Middle frontal gyrus (tissue), 1 donor: ENCODE results near the gene EXOSC9.
"Not testable (repeated sequence)": the region's sequence is repeated elsewhere in the genome, so short reads cannot be mapped to it uniquely, and the experiment has no call there.

ENCODE experiments used
- DNase-seq: peaks from one replicate; pipeline ENCODE4 v3.0.0-alpha.2; 2015; ENCODE audit warnings: low spot score; ENCODE audit errors: extremely low spot score

EXOSC9 gene

GRCh38 chr4:121800961-121801714 is at the start of gene EXOSC9:
TSS of gene EXOSC9 (plus strand) at chr4:121801323. CDS start at chr4:121801425, 102 bp downstream.
- DNase-seq: peak; percentile 88

- DNase-seq: not testable (repeated sequence)
Observed at GRCh38 chr4:121752142-121752541, 49.0 kb upstream of the EXOSC9 start.

- no peak for DNase-seq
Observed at GRCh38 chr4:121758925-121759568, 42.1 kb upstream of the EXOSC9 start.

GRCh38 chr4:121760205-121760604 is 40.9 kb upstream of the EXOSC9 start:
- no peak for DNase-seq

- DNase-seq: no peak
Observed at GRCh38 chr4:121764303-121764701, 36.8 kb upstream of the EXOSC9 start.

- DNase-seq: no peak
Observed at GRCh38 chr4:121764702-121765367, 36.3 kb upstream of the EXOSC9 start, which contains the start of gene SMIM43. TSS of gene SMIM43 (minus strand) at chr4:121765164. CDS start at chr4:121765105, 59 bp downstream.

GRCh38 chr4:121765368-121765705 is 35.8 kb upstream of the EXOSC9 start:
- no peak for DNase-seq

- DNase-seq: no peak
Observed at GRCh38 chr4:121765971-121766538, 35.1 kb upstream of the EXOSC9 start.

GRCh38 chr4:121767166-121767565 is 34.0 kb upstream of the EXOSC9 start:
- no peak for DNase-seq

GRCh38 chr4:121769341-121769740 is 31.8 kb upstream of the EXOSC9 start:
- DNase-seq: no peak

GRCh38 chr4:121771869-121772268 is 29.3 kb upstream of the EXOSC9 start:
- DNase-seq: no peak

- no peak for DNase-seq
Observed at GRCh38 chr4:121773883-121774282, 27.2 kb upstream of the EXOSC9 start.

GRCh38 chr4:121776610-121777401 is 24.3 kb upstream of the EXOSC9 start:
- no peak for DNase-seq

GRCh38 chr4:121777625-121778024 is 23.5 kb upstream of the EXOSC9 start:
- no peak for DNase-seq

- DNase-seq: no peak
Observed at GRCh38 chr4:121778991-121779628, 22.0 kb upstream of the EXOSC9 start.

GRCh38 chr4:121783210-121783609 is 17.9 kb upstream of the EXOSC9 start:
- no peak for DNase-seq

GRCh38 chr4:121784401-121784800 is 16.7 kb upstream of the EXOSC9 start:
- no peak for DNase-seq

- DNase-seq: no peak
Observed at GRCh38 chr4:121784975-121785374, 16.1 kb upstream of the EXOSC9 start.

GRCh38 chr4:121785479-121785878 is 15.6 kb upstream of the EXOSC9 start:
- DNase-seq: peak; percentile 52

GRCh38 chr4:121786221-121786620 is 14.9 kb upstream of the EXOSC9 start:
- DNase-seq: peak; percentile 11

- DNase-seq: no peak
Observed at GRCh38 chr4:121788896-121789295, 12.2 kb upstream of the EXOSC9 start.
